ENCODE data around the gene RASAL2. TPM values are rescaled to one million over a fixed set of nuclear protein-coding genes. Genes with fewer than 3 reads are reported as not detected.

RASAL2 gene
- total RNA-seq, 1 experiment from 2014 or later: 31.6 TPM

DNA sequence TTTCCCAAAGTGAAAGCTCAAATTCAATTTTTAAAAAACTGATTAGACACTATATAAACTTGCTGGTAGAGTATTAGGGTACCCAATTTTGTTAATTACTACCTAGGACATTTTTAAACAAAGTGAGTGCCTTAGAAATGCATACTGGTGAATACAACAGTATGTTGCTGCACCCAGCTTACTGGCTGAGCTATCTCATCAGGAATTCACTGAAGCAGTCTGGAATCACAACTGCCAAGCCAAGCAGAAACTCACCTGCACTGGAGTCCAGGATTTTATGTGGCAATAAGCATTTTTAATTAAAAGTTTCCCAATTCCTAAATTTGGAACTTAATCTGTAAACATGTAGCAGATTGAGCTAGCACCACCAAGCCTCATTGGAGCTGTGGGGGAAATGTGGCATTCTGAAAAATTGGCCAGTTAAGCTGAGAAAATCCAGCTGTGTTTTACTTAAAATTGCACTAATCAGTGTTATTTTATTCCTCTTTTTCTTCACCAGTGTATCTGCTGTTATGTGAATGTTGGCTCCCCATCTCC, 341.1 kb downstream of the RASAL2 start:
- Histone ChIP-seq H3K36me3 (ENCODE audit: control insufficient read depth, insufficient read depth, low read length) (no peaks in the 10 kb centered on the region; the same call in none of the 2 replicates), H3K4me1 (ENCODE audit: control insufficient read depth, insufficient read depth, low read length) (no peaks in the 10 kb centered on the region), H3K27ac (ENCODE audit: low read length) (no peak overlapping the region), H3K4me3 (ENCODE audit: low read depth in 2 of 2, low read length in 2 of 2) (no peak overlapping the region), H3K9me3 (ENCODE audit: control insufficient read depth, insufficient read depth, low read depth, low read length) (no peaks in the 10 kb centered on the region), H3K27me3 (ENCODE audit: control insufficient read depth, insufficient read depth, low read length) (no peaks in the 10 kb centered on the region)
- TF ChIP-seq TCF7L2 (IDR thresholded peaks at IDR 0.05; ENCODE audit: low read depth, low read length): no peak
- ATAC-seq (no peak), DNase-seq (ENCODE audit: low read depth, low spot score) (no peak)
- in situ Hi-C loops (cut with HindIII; ENCODE audit: low pct_unique_long_range_greater_than_20kb, low sequenced_read_pairs) (no loop called here), intact Hi-C loops (cut with micrococcal nuclease; ENCODE audit: unreplicated experiment) (no loop called here)
- POLR2A ChIA-PET: no interaction called here
- no TSS peak for BruUV-seq (replicated peaks)
- CTCF ChIA-PET: no interaction called here

DNA sequence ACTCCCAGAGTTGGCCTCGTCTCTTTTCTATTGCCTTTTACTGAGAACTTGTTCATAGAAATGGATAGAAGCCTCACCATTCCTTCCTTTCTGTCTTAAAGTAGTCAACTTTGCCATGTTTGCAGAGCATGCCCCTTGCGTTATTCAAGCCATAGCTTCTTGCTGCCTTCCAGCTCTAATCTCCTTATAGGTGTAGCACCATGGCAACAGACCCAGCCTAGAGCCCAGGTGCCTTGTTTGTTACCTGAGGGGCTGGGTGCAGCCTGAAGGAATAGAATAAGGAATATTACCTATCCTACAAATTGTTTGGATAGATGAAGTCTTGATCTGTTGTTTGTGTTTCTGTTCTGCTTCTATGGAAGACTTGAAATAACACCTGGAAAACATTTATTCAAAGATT, 343.0 kb downstream of the RASAL2 start:
- CTCF ChIA-PET: interaction anchor here (1.1 kb wide), 1 partner anchor 65 kb away, joined by 3 read pairs; no protein-coding TSS in a partner anchor

DNA sequence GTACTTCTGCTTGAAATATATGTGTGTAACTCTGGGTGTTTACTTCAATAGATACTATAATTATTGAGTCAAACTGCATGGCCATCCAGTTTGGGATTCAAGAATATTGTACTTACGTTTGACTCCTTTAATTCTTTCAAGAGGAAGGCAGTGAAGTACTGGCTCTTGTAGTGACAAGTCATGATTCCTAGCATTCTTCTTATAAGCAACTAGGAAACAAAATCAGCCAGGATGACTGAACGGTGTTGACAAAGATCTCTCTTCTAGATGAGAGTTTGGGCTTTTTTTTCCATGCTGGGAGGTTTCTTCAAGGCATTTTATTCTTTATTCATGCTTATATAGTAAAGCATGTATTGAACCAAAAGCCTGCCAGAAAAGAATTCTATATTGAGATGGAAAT, 344.5 kb downstream of the RASAL2 start:
- no peaks in the 10 kb centered on the region for H3K4me1 ChIP-seq (ENCODE audit: control insufficient read depth, insufficient read depth, low read length)
- intact Hi-C loops (cut with micrococcal nuclease; ENCODE audit: unreplicated experiment): no loop called here
- TF ChIP-seq TCF7L2 (IDR thresholded peaks at IDR 0.05; ENCODE audit: low read depth, low read length) (no peak), POLR2AphosphoS5 (IDR thresholded peaks at IDR 0.05; ENCODE audit: low read depth, low read length) (no peak), SIN3A (IDR thresholded peaks at IDR 0.05; ENCODE audit: borderline replicate concordance, insufficient read depth, low read depth, low read length) (no peak)
- TF ChIP-seq, protein P1, sequence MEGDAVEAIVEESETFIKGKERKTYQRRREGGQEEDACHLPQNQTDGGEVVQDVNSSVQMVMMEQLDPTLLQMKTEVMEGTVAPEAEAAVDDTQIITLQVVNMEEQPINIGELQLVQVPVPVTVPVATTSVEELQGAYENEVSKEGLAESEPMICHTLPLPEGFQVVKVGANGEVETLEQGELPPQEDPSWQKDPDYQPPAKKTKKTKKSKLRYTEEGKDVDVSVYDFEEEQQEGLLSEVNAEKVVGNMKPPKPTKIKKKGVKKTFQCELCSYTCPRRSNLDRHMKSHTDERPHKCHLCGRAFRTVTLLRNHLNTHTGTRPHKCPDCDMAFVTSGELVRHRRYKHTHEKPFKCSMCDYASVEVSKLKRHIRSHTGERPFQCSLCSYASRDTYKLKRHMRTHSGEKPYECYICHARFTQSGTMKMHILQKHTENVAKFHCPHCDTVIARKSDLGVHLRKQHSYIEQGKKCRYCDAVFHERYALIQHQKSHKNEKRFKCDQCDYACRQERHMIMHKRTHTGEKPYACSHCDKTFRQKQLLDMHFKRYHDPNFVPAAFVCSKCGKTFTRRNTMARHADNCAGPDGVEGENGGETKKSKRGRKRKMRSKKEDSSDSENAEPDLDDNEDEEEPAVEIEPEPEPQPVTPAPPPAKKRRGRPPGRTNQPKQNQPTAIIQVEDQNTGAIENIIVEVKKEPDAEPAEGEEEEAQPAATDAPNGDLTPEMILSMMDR (IDR thresholded peaks at IDR 0.05): no peak
- TF ChIP-seq, protein P2, sequence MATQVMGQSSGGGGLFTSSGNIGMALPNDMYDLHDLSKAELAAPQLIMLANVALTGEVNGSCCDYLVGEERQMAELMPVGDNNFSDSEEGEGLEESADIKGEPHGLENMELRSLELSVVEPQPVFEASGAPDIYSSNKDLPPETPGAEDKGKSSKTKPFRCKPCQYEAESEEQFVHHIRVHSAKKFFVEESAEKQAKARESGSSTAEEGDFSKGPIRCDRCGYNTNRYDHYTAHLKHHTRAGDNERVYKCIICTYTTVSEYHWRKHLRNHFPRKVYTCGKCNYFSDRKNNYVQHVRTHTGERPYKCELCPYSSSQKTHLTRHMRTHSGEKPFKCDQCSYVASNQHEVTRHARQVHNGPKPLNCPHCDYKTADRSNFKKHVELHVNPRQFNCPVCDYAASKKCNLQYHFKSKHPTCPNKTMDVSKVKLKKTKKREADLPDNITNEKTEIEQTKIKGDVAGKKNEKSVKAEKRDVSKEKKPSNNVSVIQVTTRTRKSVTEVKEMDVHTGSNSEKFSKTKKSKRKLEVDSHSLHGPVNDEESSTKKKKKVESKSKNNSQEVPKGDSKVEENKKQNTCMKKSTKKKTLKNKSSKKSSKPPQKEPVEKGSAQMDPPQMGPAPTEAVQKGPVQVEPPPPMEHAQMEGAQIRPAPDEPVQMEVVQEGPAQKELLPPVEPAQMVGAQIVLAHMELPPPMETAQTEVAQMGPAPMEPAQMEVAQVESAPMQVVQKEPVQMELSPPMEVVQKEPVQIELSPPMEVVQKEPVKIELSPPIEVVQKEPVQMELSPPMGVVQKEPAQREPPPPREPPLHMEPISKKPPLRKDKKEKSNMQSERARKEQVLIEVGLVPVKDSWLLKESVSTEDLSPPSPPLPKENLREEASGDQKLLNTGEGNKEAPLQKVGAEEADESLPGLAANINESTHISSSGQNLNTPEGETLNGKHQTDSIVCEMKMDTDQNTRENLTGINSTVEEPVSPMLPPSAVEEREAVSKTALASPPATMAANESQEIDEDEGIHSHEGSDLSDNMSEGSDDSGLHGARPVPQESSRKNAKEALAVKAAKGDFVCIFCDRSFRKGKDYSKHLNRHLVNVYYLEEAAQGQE (IDR thresholded peaks at IDR 0.05; ENCODE audit: insufficient read depth in 1 of 2, low read depth in 2 of 2, low read length in 1 of 2): no peak
- H3K27me3 ChIP-seq (ENCODE audit: control insufficient read depth, insufficient read depth, low read length): no peaks in the 10 kb centered on the region
- ChIA-PET POLR2A (interaction anchor here (0.7 kb wide), 1 partner anchor 56 kb away, joined by 11 read pairs; no protein-coding TSS in a partner anchor), CTCF (no interaction called here)
- ATAC-seq (no peak), DNase-seq (ENCODE audit: low read depth, low spot score) (no peak)
- peaks cover 2% of the 10 kb centered on the region for H3K36me3 ChIP-seq (ENCODE audit: control insufficient read depth, insufficient read depth, low read length)
- no peak overlapping the region for H3K4me3 ChIP-seq (ENCODE audit: low read depth in 2 of 2, low read length in 2 of 2)
- no peaks in the 10 kb centered on the region for H3K9me3 ChIP-seq (ENCODE audit: control insufficient read depth, insufficient read depth, low read depth, low read length)
- H3K27ac ChIP-seq (ENCODE audit: low read length): no peak overlapping the region
- BruUV-seq (replicated peaks): no TSS peak
- in situ Hi-C loops (cut with HindIII; ENCODE audit: low pct_unique_long_range_greater_than_20kb, low sequenced_read_pairs): no loop called here

More for the DNA sequence above, 343.0 kb downstream of the RASAL2 start:
- in situ Hi-C loops (cut with HindIII; ENCODE audit: low pct_unique_long_range_greater_than_20kb, low sequenced_read_pairs) (no loop called here), intact Hi-C loops (cut with micrococcal nuclease; ENCODE audit: unreplicated experiment) (no loop called here)
- Histone ChIP-seq H3K36me3 (ENCODE audit: control insufficient read depth, insufficient read depth, low read length) (no peaks in the 10 kb centered on the region; the same call in none of the 2 replicates), H3K4me1 (ENCODE audit: control insufficient read depth, insufficient read depth, low read length) (no peaks in the 10 kb centered on the region), H3K27me3 (ENCODE audit: control insufficient read depth, insufficient read depth, low read length) (no peaks in the 10 kb centered on the region), H3K4me3 (ENCODE audit: low read depth in 2 of 2, low read length in 2 of 2) (no peak overlapping the region), H3K27ac (ENCODE audit: low read length) (no peak overlapping the region), H3K9me3 (ENCODE audit: control insufficient read depth, insufficient read depth, low read depth, low read length) (no peaks in the 10 kb centered on the region)
- DNase-seq (ENCODE audit: low read depth, low spot score): no peak
- no peak for ATAC-seq
- TF ChIP-seq TCF7L2 (IDR thresholded peaks at IDR 0.05; ENCODE audit: low read depth, low read length) (no peak), SIN3A (IDR thresholded peaks at IDR 0.05; ENCODE audit: borderline replicate concordance, insufficient read depth, low read depth, low read length) (no peak), POLR2AphosphoS5 (IDR thresholded peaks at IDR 0.05; ENCODE audit: low read depth, low read length) (no peak)
- TF ChIP-seq, protein P2 (IDR thresholded peaks at IDR 0.05; ENCODE audit: insufficient read depth in 1 of 2, low read depth in 2 of 2, low read length in 1 of 2): no peak
- TF ChIP-seq, protein P1 (IDR thresholded peaks at IDR 0.05): no peak
- BruUV-seq (replicated peaks): no TSS peak
- POLR2A ChIA-PET: no interaction called here
